ENCODE data around the gene NOXO1.
"Not testable (repeated sequence)": the region's sequence is repeated elsewhere in the genome, so short reads cannot be mapped to it uniquely, and the experiment has no call there.

The NOXO1 gene

GRCh38 chr16:2011726-2012125 lies 30.5 kb upstream of the NOXO1 start:
- not testable (repeated sequence) for H3K4me3 ChIP-seq (ENCODE audit: insufficient read depth, low read depth, low read length, poor library complexity, severe bottlenecking); H3K27ac ChIP-seq (ENCODE audit: insufficient read depth, low read length, poor library complexity, severe bottlenecking); H3K27me3 ChIP-seq (replicated peaks; ENCODE audit: control insufficient read depth, insufficient read depth, low read length, poor library complexity, severe bottlenecking); H3K36me3 ChIP-seq (ENCODE audit: control insufficient read depth, insufficient read depth, low read length); DNase-seq; H3K9me3 ChIP-seq (ENCODE audit: control insufficient read depth, low read length)
- H3K4me1 ChIP-seq (ENCODE audit: control insufficient read depth, insufficient read depth, low read length, poor library complexity, severe bottlenecking): peaks cover 29% of the 10 kb centered on the region

GRCh38 chr16:2009791-2010510 lies 28.7 kb upstream of the NOXO1 start, which contains the start of gene ZNF598:
Gene ZNF598 (minus strand): TSS chr16:2009821.
- no peaks in the 10 kb centered on the region for H3K9me3 ChIP-seq (ENCODE audit: control insufficient read depth, low read length)
- no peaks in the 10 kb centered on the region for H3K36me3 ChIP-seq (ENCODE audit: control insufficient read depth, insufficient read depth, low read length)
- DNase-seq: peak; percentile 59 to 75 (median 63)
- H3K4me3 ChIP-seq (ENCODE audit: insufficient read depth, low read depth, low read length, poor library complexity, severe bottlenecking): peak within 1 kb of the TSS; percentile 69
- peak within 1 kb of the TSS; percentile 83 for H3K27ac ChIP-seq (ENCODE audit: insufficient read depth, low read length, poor library complexity, severe bottlenecking)
- H3K27me3 ChIP-seq (replicated peaks; ENCODE audit: control insufficient read depth, insufficient read depth, low read length, poor library complexity, severe bottlenecking): no peaks in the 10 kb centered on the region
- H3K4me1 ChIP-seq (ENCODE audit: control insufficient read depth, insufficient read depth, low read length, poor library complexity, severe bottlenecking): peaks cover 29% of the 10 kb centered on the region

- no peak for DNase-seq
- Histone ChIP-seq H3K4me3 (ENCODE audit: insufficient read depth, low read depth, low read length, poor library complexity, severe bottlenecking) (peak overlapping the region; percentile 69), H3K4me1 (ENCODE audit: control insufficient read depth, insufficient read depth, low read length, poor library complexity, severe bottlenecking) (peaks cover 31% of the 10 kb centered on the region), H3K27ac (ENCODE audit: insufficient read depth, low read length, poor library complexity, severe bottlenecking) (peak overlapping the region; percentile 77), H3K27me3 (replicated peaks; ENCODE audit: control insufficient read depth, insufficient read depth, low read length, poor library complexity, severe bottlenecking) (no peaks in the 10 kb centered on the region), H3K9me3 (ENCODE audit: control insufficient read depth, low read length) (no peaks in the 10 kb centered on the region), H3K36me3 (ENCODE audit: control insufficient read depth, insufficient read depth, low read length) (no peaks in the 10 kb centered on the region)
Observed at GRCh38 chr16:2009164-2009711, 28.0 kb upstream of the NOXO1 start.

GRCh38 chr16:2008631-2009163 lies 27.4 kb upstream of the NOXO1 start:
- H3K4me1 ChIP-seq (ENCODE audit: control insufficient read depth, insufficient read depth, low read length, poor library complexity, severe bottlenecking): peaks cover 35% of the 10 kb centered on the region
- DNase-seq: no peak
- no peaks in the 10 kb centered on the region for H3K27me3 ChIP-seq (replicated peaks; ENCODE audit: control insufficient read depth, insufficient read depth, low read length, poor library complexity, severe bottlenecking)
- H3K9me3 ChIP-seq (ENCODE audit: control insufficient read depth, low read length): no peaks in the 10 kb centered on the region
- no peaks in the 10 kb centered on the region for H3K36me3 ChIP-seq (ENCODE audit: control insufficient read depth, insufficient read depth, low read length)
- peak overlapping the region; percentile 69 for H3K4me3 ChIP-seq (ENCODE audit: insufficient read depth, low read depth, low read length, poor library complexity, severe bottlenecking)
- H3K27ac ChIP-seq (ENCODE audit: insufficient read depth, low read length, poor library complexity, severe bottlenecking): peak overlapping the region; percentile 77

- peak in 1 of 3 donors; percentile 16 for DNase-seq
- Histone ChIP-seq H3K4me3 (ENCODE audit: insufficient read depth, low read depth, low read length, poor library complexity, severe bottlenecking) (no peak overlapping the region), H3K27ac (ENCODE audit: insufficient read depth, low read length, poor library complexity, severe bottlenecking) (peak overlapping the region; percentile 77), H3K36me3 (ENCODE audit: control insufficient read depth, insufficient read depth, low read length) (no peaks in the 10 kb centered on the region), H3K4me1 (ENCODE audit: control insufficient read depth, insufficient read depth, low read length, poor library complexity, severe bottlenecking) (peaks cover 35% of the 10 kb centered on the region), H3K27me3 (replicated peaks; ENCODE audit: control insufficient read depth, insufficient read depth, low read length, poor library complexity, severe bottlenecking) (no peaks in the 10 kb centered on the region), H3K9me3 (ENCODE audit: control insufficient read depth, low read length) (no peaks in the 10 kb centered on the region)
Observed at GRCh38 chr16:2008009-2008526, 26.8 kb upstream of the NOXO1 start.

- H3K27ac ChIP-seq (ENCODE audit: insufficient read depth, low read length, poor library complexity, severe bottlenecking): peak overlapping the region; percentile 77
- H3K36me3 ChIP-seq (ENCODE audit: control insufficient read depth, insufficient read depth, low read length): peaks cover 7% of the 10 kb centered on the region
- peaks cover 35% of the 10 kb centered on the region for H3K4me1 ChIP-seq (ENCODE audit: control insufficient read depth, insufficient read depth, low read length, poor library complexity, severe bottlenecking)
- no peak for DNase-seq
- no peaks in the 10 kb centered on the region for H3K9me3 ChIP-seq (ENCODE audit: control insufficient read depth, low read length)
- no peaks in the 10 kb centered on the region for H3K27me3 ChIP-seq (replicated peaks; ENCODE audit: control insufficient read depth, insufficient read depth, low read length, poor library complexity, severe bottlenecking)
- H3K4me3 ChIP-seq (ENCODE audit: insufficient read depth, low read depth, low read length, poor library complexity, severe bottlenecking): no peak overlapping the region
Observed at GRCh38 chr16:2007081-2007836, 26.0 kb upstream of the NOXO1 start.

- peaks cover 35% of the 10 kb centered on the region for H3K4me1 ChIP-seq (ENCODE audit: control insufficient read depth, insufficient read depth, low read length, poor library complexity, severe bottlenecking)
Observed at GRCh38 chr16:2006317-2006716, 25.0 kb upstream of the NOXO1 start.

GRCh38 chr16:2005646-2006045 lies 24.4 kb upstream of the NOXO1 start:
- H3K27me3 ChIP-seq (replicated peaks; ENCODE audit: control insufficient read depth, insufficient read depth, low read length, poor library complexity, severe bottlenecking): no peaks in the 10 kb centered on the region
- H3K27ac ChIP-seq (ENCODE audit: insufficient read depth, low read length, poor library complexity, severe bottlenecking): no peak overlapping the region
- no peak for DNase-seq
- no peak overlapping the region for H3K4me3 ChIP-seq (ENCODE audit: insufficient read depth, low read depth, low read length, poor library complexity, severe bottlenecking)
- peaks cover 35% of the 10 kb centered on the region for H3K4me1 ChIP-seq (ENCODE audit: control insufficient read depth, insufficient read depth, low read length, poor library complexity, severe bottlenecking)
- peaks cover 23% of the 10 kb centered on the region for H3K36me3 ChIP-seq (ENCODE audit: control insufficient read depth, insufficient read depth, low read length)
- no peaks in the 10 kb centered on the region for H3K9me3 ChIP-seq (ENCODE audit: control insufficient read depth, low read length)

More at GRCh38 chr16:2006317-2006716, 25.0 kb upstream of the NOXO1 start:
- Histone ChIP-seq H3K4me3 (ENCODE audit: insufficient read depth, low read depth, low read length, poor library complexity, severe bottlenecking) (no peak overlapping the region), H3K27me3 (replicated peaks; ENCODE audit: control insufficient read depth, insufficient read depth, low read length, poor library complexity, severe bottlenecking) (no peaks in the 10 kb centered on the region), H3K27ac (ENCODE audit: insufficient read depth, low read length, poor library complexity, severe bottlenecking) (no peak overlapping the region), H3K36me3 (ENCODE audit: control insufficient read depth, insufficient read depth, low read length) (peaks cover 17% of the 10 kb centered on the region), H3K9me3 (ENCODE audit: control insufficient read depth, low read length) (no peaks in the 10 kb centered on the region)
- DNase-seq: no peak

GRCh38 chr16:2004795-2005517 lies 23.7 kb upstream of the NOXO1 start:
- no peak for DNase-seq
- Histone ChIP-seq H3K27me3 (replicated peaks; ENCODE audit: control insufficient read depth, insufficient read depth, low read length, poor library complexity, severe bottlenecking) (no peaks in the 10 kb centered on the region), H3K36me3 (ENCODE audit: control insufficient read depth, insufficient read depth, low read length) (peaks cover 30% of the 10 kb centered on the region), H3K9me3 (ENCODE audit: control insufficient read depth, low read length) (no peaks in the 10 kb centered on the region), H3K4me1 (ENCODE audit: control insufficient read depth, insufficient read depth, low read length, poor library complexity, severe bottlenecking) (peaks cover 29% of the 10 kb centered on the region), H3K4me3 (ENCODE audit: insufficient read depth, low read depth, low read length, poor library complexity, severe bottlenecking) (no peak overlapping the region), H3K27ac (ENCODE audit: insufficient read depth, low read length, poor library complexity, severe bottlenecking) (no peak overlapping the region)

All from effector memory CD4-positive, alpha-beta T cell (primary cell).